ENCODE data around the gene GRID1.

DNA sequence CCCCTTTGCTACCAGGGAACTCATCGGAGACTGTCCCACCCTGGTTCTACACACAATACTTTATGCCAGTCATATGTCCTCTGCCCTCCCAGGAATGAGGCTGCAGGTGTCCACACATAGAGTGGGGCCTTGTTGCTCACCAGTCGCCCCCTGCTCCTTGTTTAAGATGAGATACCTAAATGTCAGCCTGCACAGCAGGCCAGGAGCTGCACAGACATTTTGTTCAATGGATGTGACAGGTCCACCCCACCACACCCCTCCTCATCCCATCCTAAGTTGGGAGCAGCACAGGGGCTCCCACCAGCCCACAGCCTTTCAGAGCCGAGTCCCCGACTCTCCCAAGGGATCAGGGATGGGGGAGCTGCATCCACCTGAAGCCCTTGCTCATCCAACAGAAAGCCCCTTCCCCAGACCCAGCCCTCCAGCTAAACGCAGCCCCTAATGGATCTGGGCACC lies 6.2 kb upstream of the GRID1 start:
- TF ChIP-seq, protein P1, sequence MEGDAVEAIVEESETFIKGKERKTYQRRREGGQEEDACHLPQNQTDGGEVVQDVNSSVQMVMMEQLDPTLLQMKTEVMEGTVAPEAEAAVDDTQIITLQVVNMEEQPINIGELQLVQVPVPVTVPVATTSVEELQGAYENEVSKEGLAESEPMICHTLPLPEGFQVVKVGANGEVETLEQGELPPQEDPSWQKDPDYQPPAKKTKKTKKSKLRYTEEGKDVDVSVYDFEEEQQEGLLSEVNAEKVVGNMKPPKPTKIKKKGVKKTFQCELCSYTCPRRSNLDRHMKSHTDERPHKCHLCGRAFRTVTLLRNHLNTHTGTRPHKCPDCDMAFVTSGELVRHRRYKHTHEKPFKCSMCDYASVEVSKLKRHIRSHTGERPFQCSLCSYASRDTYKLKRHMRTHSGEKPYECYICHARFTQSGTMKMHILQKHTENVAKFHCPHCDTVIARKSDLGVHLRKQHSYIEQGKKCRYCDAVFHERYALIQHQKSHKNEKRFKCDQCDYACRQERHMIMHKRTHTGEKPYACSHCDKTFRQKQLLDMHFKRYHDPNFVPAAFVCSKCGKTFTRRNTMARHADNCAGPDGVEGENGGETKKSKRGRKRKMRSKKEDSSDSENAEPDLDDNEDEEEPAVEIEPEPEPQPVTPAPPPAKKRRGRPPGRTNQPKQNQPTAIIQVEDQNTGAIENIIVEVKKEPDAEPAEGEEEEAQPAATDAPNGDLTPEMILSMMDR (IDR thresholded peaks at IDR 0.05) = no peak
- TF ChIP-seq POLR2A (IDR thresholded peaks at IDR 0.05) = no peak

Data from Peyer's patch (tissue), 4 donors.